ENCODE results near the gene SLC35D3. TPM values are rescaled to one million over a fixed set of nuclear protein-coding genes. Genes with fewer than 3 reads are reported as not detected.

The SLC35D3 gene
- total and polyA plus RNA-seq, 8 donors = 0.08 to 0.31 (median 0.18) TPM; not detected in 5

DNA sequence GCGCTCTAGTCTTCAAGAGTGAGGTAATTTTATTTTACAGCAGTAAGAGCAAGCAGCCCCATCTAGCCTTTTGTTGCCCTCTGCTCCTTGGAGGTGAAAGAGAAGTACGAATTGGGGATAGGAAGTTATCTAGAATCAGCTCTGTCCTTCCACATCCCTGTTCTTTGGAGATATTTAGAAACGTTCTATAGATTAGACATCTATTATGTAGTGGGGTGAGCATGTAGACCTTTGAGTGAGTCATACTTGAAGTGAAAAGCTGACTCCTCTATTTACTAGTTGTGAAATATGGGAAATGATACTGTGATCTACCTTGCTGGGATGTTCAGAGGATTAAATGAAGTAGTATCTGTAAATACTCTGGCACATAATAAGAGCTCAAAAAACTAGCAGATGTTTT, 36.0 kb upstream of the SLC35D3 start:
- H3K4me3 ChIP-seq = no peak overlapping the region
- 63 to 73% (median 67%) methylated on average over 3 of the region's 3 CpGs for WGBS, 5 donors
- TF ChIP-seq POLR2AphosphoS5 (IDR thresholded peaks at IDR 0.05) = no peak
- no peak for TF ChIP-seq EP300 (IDR thresholded peaks at IDR 0.05)
- no peak for TF ChIP-seq CTCF (IDR thresholded peaks at IDR 0.05)
- no peak for TF ChIP-seq POLR2A (IDR thresholded peaks at IDR 0.05)
- peaks cover 0 to 24% (median 16%) of the 10 kb centered on the region in 4 donors for H3K4me1 ChIP-seq
- intact Hi-C loops (cut with DNase I; ENCODE audit: low total_unique reads) = no loop called here
- no peaks in the 10 kb centered on the region for H3K27me3 ChIP-seq
- H3K36me3 ChIP-seq = no peaks in the 10 kb centered on the region
- DNase-seq = no peak
- no peaks in the 10 kb centered on the region for H3K9me3 ChIP-seq
- no peak overlapping the region for H3K27ac ChIP-seq

GRCh38 chr6:136887953-136888352, 34.1 kb upstream of the SLC35D3 start:
- Histone ChIP-seq H3K4me1 (peaks cover 0 to 24% (median 16%) of the 10 kb centered on the region in 4 donors), H3K4me3 (no peak overlapping the region), H3K9me3 (no peaks in the 10 kb centered on the region), H3K27ac (no peak overlapping the region), H3K27me3 (no peaks in the 10 kb centered on the region), H3K36me3 (peaks cover 0 to under 1% (median 0%) of the 10 kb centered on the region in 4 donors)
- TF ChIP-seq EP300 (IDR thresholded peaks at IDR 0.05) (no peak), CTCF (IDR thresholded peaks at IDR 0.05) (no peak), POLR2A (IDR thresholded peaks at IDR 0.05) (no peak), POLR2AphosphoS5 (IDR thresholded peaks at IDR 0.05) (no peak)
- no peak for DNase-seq
- WGBS, 5 donors = 0 to 35% (median 21%) methylated on average over 1 of the region's 1 CpG
- intact Hi-C loops (cut with DNase I; ENCODE audit: low total_unique reads) = no loop called here

GRCh38 chr6:136889271-136890193, 32.6 kb upstream of the SLC35D3 start:
- Histone ChIP-seq H3K27me3 (no peaks in the 10 kb centered on the region), H3K27ac (no peak overlapping the region), H3K4me1 (peaks cover 0 to 24% (median 16%) of the 10 kb centered on the region in 4 donors), H3K36me3 (peaks cover 0 to 6% (median 0%) of the 10 kb centered on the region in 4 donors), H3K9me3 (no peaks in the 10 kb centered on the region), H3K4me3 (no peak overlapping the region)
- WGBS, 5 donors = 43 to 55% (median 52%) methylated on average over 6 of the region's 6 CpGs
- TF ChIP-seq POLR2AphosphoS5 (IDR thresholded peaks at IDR 0.05) = no peak
- TF ChIP-seq POLR2A (IDR thresholded peaks at IDR 0.05) = no peak
- TF ChIP-seq EP300 (IDR thresholded peaks at IDR 0.05) = no peak
- no peak for TF ChIP-seq CTCF (IDR thresholded peaks at IDR 0.05)
- peak in 1 of 2 donors; percentile 19 for DNase-seq
- intact Hi-C loops (cut with DNase I; ENCODE audit: low total_unique reads) = no loop called here

DNA sequence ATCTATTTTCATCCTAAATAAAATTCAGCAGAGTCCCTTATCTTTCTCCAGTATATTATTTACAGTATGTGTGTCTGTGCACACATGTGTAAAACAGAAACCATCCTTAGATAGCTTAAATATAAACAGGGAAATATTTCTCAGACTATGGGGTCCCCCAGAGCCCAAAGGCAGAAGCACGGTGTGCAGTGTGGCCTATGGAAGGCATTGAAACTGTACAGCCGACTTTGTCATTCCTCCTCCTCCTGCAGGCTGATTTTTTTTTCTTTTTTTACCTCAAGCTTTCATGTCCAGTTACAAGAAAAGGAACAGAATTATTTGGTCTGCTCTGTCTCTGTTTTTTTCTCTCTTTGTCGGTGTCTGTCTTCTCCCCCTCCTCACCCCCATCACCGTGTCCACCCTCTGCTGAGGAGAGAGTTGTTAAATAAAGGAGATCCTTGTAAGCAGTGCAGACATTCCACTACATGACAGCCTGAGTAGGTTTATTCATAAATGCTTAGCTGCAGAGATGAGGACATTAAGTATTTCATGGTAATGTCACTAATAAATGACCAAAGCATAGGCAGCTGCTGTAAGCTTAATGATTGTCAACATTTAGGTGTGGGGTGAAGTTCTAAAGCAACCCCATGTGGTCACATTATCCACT, 31.8 kb upstream of the SLC35D3 start:
- no peak for DNase-seq
- Histone ChIP-seq H3K9me3 (no peaks in the 10 kb centered on the region), H3K36me3 (peaks cover 0 to 6% (median 0%) of the 10 kb centered on the region in 4 donors), H3K4me3 (no peak overlapping the region), H3K27me3 (no peaks in the 10 kb centered on the region), H3K4me1 (peaks cover 0 to 24% (median 16%) of the 10 kb centered on the region in 4 donors), H3K27ac (no peak overlapping the region)
- intact Hi-C loops (cut with DNase I; ENCODE audit: low total_unique reads) = no loop called here
- WGBS, 5 donors = 75 to 81% (median 79%) methylated on average over 4 of the region's 4 CpGs
- TF ChIP-seq EP300 (IDR thresholded peaks at IDR 0.05) = no peak
- no peak for TF ChIP-seq POLR2AphosphoS5 (IDR thresholded peaks at IDR 0.05)
- TF ChIP-seq POLR2A (IDR thresholded peaks at IDR 0.05) = no peak
- TF ChIP-seq CTCF (IDR thresholded peaks at IDR 0.05) = no peak

Data from stomach (tissue), 9 donors.